ENCODE measurements around the gene EML1. TPM values are rescaled to one million over a fixed set of nuclear protein-coding genes. Genes with fewer than 3 reads are reported as not detected.

Gene EML1
- total RNA-seq, 1 donor from 2014 or later = 0.98 TPM

- no peak for DNase-seq
- intact Hi-C loops (cut with micrococcal nuclease) = loop anchor here (5.0 kb wide), 1 partner anchor 112 kb away; the partner anchor contains the start of gene CYP46A1
- H3K4me1 Mint-ChIP-seq = peaks cover 14% of the 10 kb centered on the region
- H3K9me3 Mint-ChIP-seq = no peaks in the 10 kb centered on the region
- no peak overlapping the region for H3K27ac Mint-ChIP-seq
- no peaks in the 10 kb centered on the region for H3K36me3 Mint-ChIP-seq (ENCODE audit: low read depth)
- H3K27me3 Mint-ChIP-seq = peaks cover 71% of the 10 kb centered on the region
- peak overlapping the region; percentile 59 for H3K4me3 Mint-ChIP-seq
These were observed 1.1 kb downstream of the EML1 start for GRCh38 chr14:99794151-99794780.

- Mint-ChIP-seq H3K27me3 (peaks cover 72% of the 10 kb centered on the region), H3K36me3 (ENCODE audit: low read depth) (no peaks in the 10 kb centered on the region), H3K4me1 (peaks cover 11% of the 10 kb centered on the region), H3K4me3 (peak overlapping the region; percentile 6), H3K27ac (no peak overlapping the region), H3K9me3 (no peaks in the 10 kb centered on the region)
- DNase-seq = no peak
- intact Hi-C loops (cut with micrococcal nuclease) = no loop called here
These were observed 1.8 kb downstream of the EML1 start for GRCh38 chr14:99795046-99795445.

- intact Hi-C loops (cut with micrococcal nuclease) = no loop called here
- Mint-ChIP-seq H3K36me3 (ENCODE audit: low read depth) (no peaks in the 10 kb centered on the region), H3K9me3 (no peaks in the 10 kb centered on the region), H3K27me3 (peaks cover 62% of the 10 kb centered on the region), H3K27ac (no peak overlapping the region), H3K4me1 (peaks cover 4% of the 10 kb centered on the region), H3K4me3 (no peak overlapping the region)
- DNase-seq = no peak
These were observed 4.0 kb downstream of the EML1 start for GRCh38 chr14:99797231-99797630.

- Mint-ChIP-seq H3K27ac (no peak overlapping the region), H3K4me1 (no peaks in the 10 kb centered on the region), H3K4me3 (no peak overlapping the region), H3K9me3 (no peaks in the 10 kb centered on the region), H3K27me3 (peaks cover 39% of the 10 kb centered on the region), H3K36me3 (ENCODE audit: low read depth) (no peaks in the 10 kb centered on the region)
- intact Hi-C loops (cut with micrococcal nuclease) = no loop called here
- DNase-seq = no peak
These were observed 7.6 kb downstream of the EML1 start for GRCh38 chr14:99800781-99801180.

- no peak overlapping the region for H3K4me3 Mint-ChIP-seq
- H3K27me3 Mint-ChIP-seq = peaks cover 25% of the 10 kb centered on the region
- no peaks in the 10 kb centered on the region for H3K9me3 Mint-ChIP-seq
- H3K27ac Mint-ChIP-seq = no peak overlapping the region
- no peaks in the 10 kb centered on the region for H3K36me3 Mint-ChIP-seq (ENCODE audit: low read depth)
- no peak for DNase-seq
- H3K4me1 Mint-ChIP-seq = no peaks in the 10 kb centered on the region
- intact Hi-C loops (cut with micrococcal nuclease) = no loop called here
These were observed 9.3 kb downstream of the EML1 start for GRCh38 chr14:99802301-99803105.

- H3K9me3 Mint-ChIP-seq = no peaks in the 10 kb centered on the region
- intact Hi-C loops (cut with micrococcal nuclease) = no loop called here
- no peak overlapping the region for H3K27ac Mint-ChIP-seq
- no peaks in the 10 kb centered on the region for H3K4me1 Mint-ChIP-seq
- peaks cover 20% of the 10 kb centered on the region for H3K27me3 Mint-ChIP-seq
- no peak for DNase-seq
- H3K36me3 Mint-ChIP-seq (ENCODE audit: low read depth) = no peaks in the 10 kb centered on the region
- H3K4me3 Mint-ChIP-seq = no peak overlapping the region
These were observed 10.0 kb downstream of the EML1 start for GRCh38 chr14:99803106-99803775.

- intact Hi-C loops (cut with micrococcal nuclease) = no loop called here
- no peak overlapping the region for H3K27ac Mint-ChIP-seq
These were observed 10.6 kb downstream of the EML1 start for GRCh38 chr14:99803803-99804202.

GRCh38 chr14:99805757-99806439, 12.7 kb downstream of the EML1 start:
- Mint-ChIP-seq H3K4me3 (no peak overlapping the region), H3K27me3 (peaks cover 13% of the 10 kb centered on the region), H3K36me3 (ENCODE audit: low read depth) (no peaks in the 10 kb centered on the region), H3K4me1 (no peaks in the 10 kb centered on the region), H3K9me3 (no peaks in the 10 kb centered on the region), H3K27ac (no peak overlapping the region)
- no peak for DNase-seq
- intact Hi-C loops (cut with micrococcal nuclease) = no loop called here

More at GRCh38 chr14:99803803-99804202, 10.6 kb downstream of the EML1 start:
- Mint-ChIP-seq H3K4me1 (no peaks in the 10 kb centered on the region), H3K4me3 (no peak overlapping the region), H3K36me3 (ENCODE audit: low read depth) (no peaks in the 10 kb centered on the region), H3K9me3 (no peaks in the 10 kb centered on the region), H3K27me3 (peaks cover 17% of the 10 kb centered on the region)
- no peak for DNase-seq

- Mint-ChIP-seq H3K27me3 (peaks cover 11% of the 10 kb centered on the region), H3K4me1 (no peaks in the 10 kb centered on the region), H3K9me3 (no peaks in the 10 kb centered on the region), H3K27ac (no peak overlapping the region), H3K36me3 (ENCODE audit: low read depth) (no peaks in the 10 kb centered on the region), H3K4me3 (no peak overlapping the region)
- intact Hi-C loops (cut with micrococcal nuclease) = no loop called here
- no peak for DNase-seq
These were observed 13.6 kb downstream of the EML1 start for GRCh38 chr14:99806836-99807235.

- no peaks in the 10 kb centered on the region for H3K36me3 Mint-ChIP-seq (ENCODE audit: low read depth)
- no peak for DNase-seq
- no peak overlapping the region for H3K27ac Mint-ChIP-seq
- H3K9me3 Mint-ChIP-seq = no peaks in the 10 kb centered on the region
- intact Hi-C loops (cut with micrococcal nuclease) = no loop called here
- no peak overlapping the region for H3K4me3 Mint-ChIP-seq
- H3K27me3 Mint-ChIP-seq = peaks cover 13% of the 10 kb centered on the region
- H3K4me1 Mint-ChIP-seq = no peaks in the 10 kb centered on the region
These were observed 14.4 kb downstream of the EML1 start for GRCh38 chr14:99807413-99808153.

- intact Hi-C loops (cut with micrococcal nuclease) = no loop called here
- no peak for DNase-seq
- Mint-ChIP-seq H3K4me3 (no peak overlapping the region), H3K36me3 (ENCODE audit: low read depth) (no peaks in the 10 kb centered on the region), H3K4me1 (no peaks in the 10 kb centered on the region), H3K9me3 (no peaks in the 10 kb centered on the region), H3K27ac (no peak overlapping the region), H3K27me3 (peaks cover 13% of the 10 kb centered on the region)
These were observed 14.9 kb downstream of the EML1 start for GRCh38 chr14:99808154-99808505.

GRCh38 chr14:99808515-99808914, 15.3 kb downstream of the EML1 start:
- H3K4me1 Mint-ChIP-seq = no peaks in the 10 kb centered on the region
- no peak for DNase-seq
- intact Hi-C loops (cut with micrococcal nuclease) = no loop called here
- no peak overlapping the region for H3K4me3 Mint-ChIP-seq
- H3K27me3 Mint-ChIP-seq = peaks cover 13% of the 10 kb centered on the region
- H3K27ac Mint-ChIP-seq = no peak overlapping the region
- H3K36me3 Mint-ChIP-seq (ENCODE audit: low read depth) = no peaks in the 10 kb centered on the region
- H3K9me3 Mint-ChIP-seq = no peaks in the 10 kb centered on the region

GRCh38 chr14:99809360-99809759, 16.1 kb downstream of the EML1 start:
- intact Hi-C loops (cut with micrococcal nuclease) = no loop called here
- H3K9me3 Mint-ChIP-seq = no peaks in the 10 kb centered on the region
- H3K27ac Mint-ChIP-seq = no peak overlapping the region
- H3K36me3 Mint-ChIP-seq (ENCODE audit: low read depth) = no peaks in the 10 kb centered on the region
- DNase-seq = no peak
- H3K4me1 Mint-ChIP-seq = no peaks in the 10 kb centered on the region
- peaks cover 19% of the 10 kb centered on the region for H3K27me3 Mint-ChIP-seq
- no peak overlapping the region for H3K4me3 Mint-ChIP-seq
